HEK293 (cell line): Measurements from ENCODE around the gene WBP1.

ENCODE experiments used
- CTCF ChIA-PET: fragments of 350-600 bp; formaldehyde crosslinking; extraction: SDS; loops from one replicate; lab custom pipeline; 2021; ENCODE audit warnings: antibody characterized with exemption; lab: Yijun Ruan, JAX
- POLR2A ChIA-PET: fragments of 300-600 bp; formaldehyde crosslinking; extraction: SDS; loops from one replicate; lab custom pipeline; 2020; ENCODE audit warnings: antibody characterized with exemption, inconsistent platforms; lab: Yijun Ruan, JAX
- H3K27ac ChIP-seq: fragments of 200-500 bp; sonication (Bioruptor generic); 2 replicates; pipeline ENCODE4 v1.5.1; 2014; ENCODE audit warnings: low read depth, low read length, control low read depth, inconsistent platforms; ENCODE audit errors: extremely low read depth
- H3K36me3 ChIP-seq, 2 experiments: fragments of 200-500 bp in 1 of 2; sonication (Bioruptor generic) in 1 of 2; 1 replicate in 1 of 2; 2 replicates in 1 of 2; pipeline ENCODE4 v1.5.1; 2014 to 2017; ENCODE audit warnings: inconsistent platforms in 2 of 2, low read length in 2 of 2; ENCODE audit not compliant: control insufficient read depth in 2 of 2, insufficient read depth in 1 of 2
- H3K4me1 ChIP-seq: fragments of 200-500 bp; sonication (Bioruptor generic); 2 replicates; pipeline ENCODE4 v1.5.1; 2014; ENCODE audit warnings: mild to moderate bottlenecking, low read length, inconsistent platforms; ENCODE audit not compliant: control insufficient read depth, insufficient read depth
- H3K4me3 ChIP-seq: 2 replicates; pipeline ENCODE4 v1.5.1; 2011; ENCODE audit warnings: low read depth, mild to moderate bottlenecking, control low read depth, low read length, moderate library complexity
- H3K9me3 ChIP-seq: fragments of 200-500 bp; sonication (Bioruptor generic); 2 replicates; pipeline ENCODE4 v1.5.1; 2014; ENCODE audit warnings: low read depth, low read length, inconsistent platforms; ENCODE audit not compliant: control insufficient read depth, insufficient read depth
- GFI1B ChIP-seq: fragments of 450-650 bp; formaldehyde crosslinking; IDR thresholded peaks from 2 replicates; pipeline ENCODE4 v1.5.1; 2016; ENCODE audit warnings: missing biosample characterization, missing genetic modification characterization
- GLI2 ChIP-seq: fragments of 450-650 bp; formaldehyde crosslinking; IDR thresholded peaks from 2 replicates; pipeline ENCODE4; 2017; ENCODE audit warnings: missing biosample characterization, missing genetic modification characterization, low read depth, borderline replicate concordance
- GLI4 ChIP-seq: fragments of 450-650 bp; formaldehyde crosslinking; IDR thresholded peaks from 2 replicates; pipeline ENCODE4 v1.5.1; 2016; ENCODE audit warnings: missing biosample characterization, missing genetic modification characterization
- PRDM10 ChIP-seq: fragments of 450-650 bp; formaldehyde crosslinking; IDR thresholded peaks from 2 replicates; pipeline ENCODE4 v1.5.1; 2016; ENCODE audit warnings: missing biosample characterization, missing genetic modification characterization
- PRDM4 ChIP-seq: fragments of 450-650 bp; formaldehyde crosslinking; IDR thresholded peaks from 2 replicates; pipeline ENCODE4 v1.5.1; 2017; ENCODE audit warnings: missing biosample characterization, missing genetic modification characterization
- SP7 ChIP-seq: fragments of 450-650 bp; formaldehyde crosslinking; IDR thresholded peaks from 2 replicates; pipeline ENCODE4 v1.5.1; 2016; ENCODE audit warnings: missing biosample characterization, missing genetic modification characterization
- ZBTB20 ChIP-seq: fragments of 450-650 bp; formaldehyde crosslinking; IDR thresholded peaks from 2 replicates; pipeline ENCODE4 v1.5.1; 2016; ENCODE audit warnings: missing biosample characterization, missing genetic modification characterization
- ZBTB49 ChIP-seq: fragments of 450-650 bp; formaldehyde crosslinking; IDR thresholded peaks from 2 replicates; pipeline ENCODE4 v1.5.1; 2016; ENCODE audit warnings: missing biosample characterization, missing genetic modification characterization, low read depth
- ZIC2 ChIP-seq: fragments of 450-650 bp; formaldehyde crosslinking; IDR thresholded peaks from 2 replicates; pipeline ENCODE4 v1.5.1; 2016; ENCODE audit warnings: missing biosample characterization, missing genetic modification characterization
- ZNF248 ChIP-seq: fragments of 450-650 bp; formaldehyde crosslinking; IDR thresholded peaks from 2 replicates; pipeline ENCODE4 v1.5.1; 2017; ENCODE audit warnings: missing biosample characterization, missing genetic modification characterization
- ZNF548 ChIP-seq: fragments of 450-650 bp; formaldehyde crosslinking; IDR thresholded peaks from 2 replicates; pipeline ENCODE4 v1.5.1; 2016; ENCODE audit warnings: missing biosample characterization, missing genetic modification characterization
- ZNF580 ChIP-seq: fragments of 450-650 bp; formaldehyde crosslinking; IDR thresholded peaks from 2 replicates; pipeline ENCODE4 v1.5.1; 2016; ENCODE audit warnings: missing biosample characterization, missing genetic modification characterization
- ZNF621 ChIP-seq: fragments of 450-650 bp; formaldehyde crosslinking; IDR thresholded peaks from 2 replicates; pipeline ENCODE4 v1.5.1; 2017; ENCODE audit warnings: missing biosample characterization, missing genetic modification characterization
- ZNF626 ChIP-seq: fragments of 450-650 bp; sonication (Bioruptor Pico); formaldehyde crosslinking; IDR thresholded peaks from 2 replicates; pipeline ENCODE4 v1.5.1; 2018; ENCODE audit warnings: missing biosample characterization, missing genetic modification characterization, inconsistent platforms
- ZSCAN5A ChIP-seq: fragments of 450-650 bp; formaldehyde crosslinking; IDR thresholded peaks from 2 replicates; pipeline ENCODE4 v1.5.1; 2016; ENCODE audit warnings: missing biosample characterization, missing genetic modification characterization

WBP1 gene

GRCh38 chr2:74417197-74417596 lies 41.0 kb upstream of the WBP1 start (continued):
- TF ChIP-seq PRDM10 (tag by site-specific recombination) (0 out of 2 replicates have a peak, but pooled peaks have one; percentile 19), GFI1B (tag by site-specific recombination) (no peak), ZSCAN5A (no peak)

- no peak overlapping the region for H3K27ac ChIP-seq
- ChIA-PET POLR2A (no interaction called here), CTCF (interaction anchor here (0.8 kb wide), 1 partner anchor 303 kb away, joined by 8 read pairs; no protein-coding TSS in a partner anchor)
- H3K9me3 ChIP-seq, result no peaks in the 10 kb centered on the region
- TF ChIP-seq ZBTB49 (no peak), ZIC2 (tag by site-specific recombination) (no peak), GLI2 (tag by site-specific recombination) (no peak), ZNF248 (tag by site-specific recombination) (no peak), GLI4 (no peak), ZBTB20 (tag by site-specific recombination) (no peak), ZNF548 (tag by site-specific recombination) (no peak), ZNF580 (tag by site-specific recombination) (no peak), ZNF626 (tag by site-specific recombination) (no peak), PRDM4 (no peak), SP7 (tag by site-specific recombination) (no peak), ZNF621 (tag by site-specific recombination) (no peak)
- no peak overlapping the region for H3K4me3 ChIP-seq
- H3K4me1 ChIP-seq, result no peaks in the 10 kb centered on the region; the same call in 1 of the 2 replicates
- no peaks in the 10 kb centered on the region; a peak in 1 of 3 replicates for H3K36me3 ChIP-seq
These were observed 40.5 kb upstream of the WBP1 start for GRCh38 chr2:74417763-74418162.
